Measurements from ENCODE around the gene PLA2G2E.

DNA sequence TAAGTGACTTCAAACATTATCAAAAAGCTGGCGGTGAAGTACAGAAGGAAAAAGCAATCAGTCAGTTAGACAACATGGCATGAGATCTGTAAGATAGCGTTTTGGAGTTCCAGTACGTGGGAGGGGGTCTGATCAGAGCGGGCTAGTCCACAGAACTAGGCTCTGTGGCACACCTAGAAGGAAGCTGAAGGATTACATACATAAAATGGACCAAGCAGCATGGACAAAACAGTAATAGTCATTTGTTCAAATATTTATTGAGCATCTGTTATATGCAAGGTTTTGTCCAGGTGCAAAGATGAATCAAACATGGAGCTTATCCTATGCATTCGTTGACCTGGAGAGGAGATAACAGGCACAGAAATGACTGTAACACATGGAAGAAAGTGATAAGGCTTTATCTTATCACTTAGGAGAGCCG is 22.9 kb upstream of the PLA2G2E start:
- TF ChIP-seq, protein P1, sequence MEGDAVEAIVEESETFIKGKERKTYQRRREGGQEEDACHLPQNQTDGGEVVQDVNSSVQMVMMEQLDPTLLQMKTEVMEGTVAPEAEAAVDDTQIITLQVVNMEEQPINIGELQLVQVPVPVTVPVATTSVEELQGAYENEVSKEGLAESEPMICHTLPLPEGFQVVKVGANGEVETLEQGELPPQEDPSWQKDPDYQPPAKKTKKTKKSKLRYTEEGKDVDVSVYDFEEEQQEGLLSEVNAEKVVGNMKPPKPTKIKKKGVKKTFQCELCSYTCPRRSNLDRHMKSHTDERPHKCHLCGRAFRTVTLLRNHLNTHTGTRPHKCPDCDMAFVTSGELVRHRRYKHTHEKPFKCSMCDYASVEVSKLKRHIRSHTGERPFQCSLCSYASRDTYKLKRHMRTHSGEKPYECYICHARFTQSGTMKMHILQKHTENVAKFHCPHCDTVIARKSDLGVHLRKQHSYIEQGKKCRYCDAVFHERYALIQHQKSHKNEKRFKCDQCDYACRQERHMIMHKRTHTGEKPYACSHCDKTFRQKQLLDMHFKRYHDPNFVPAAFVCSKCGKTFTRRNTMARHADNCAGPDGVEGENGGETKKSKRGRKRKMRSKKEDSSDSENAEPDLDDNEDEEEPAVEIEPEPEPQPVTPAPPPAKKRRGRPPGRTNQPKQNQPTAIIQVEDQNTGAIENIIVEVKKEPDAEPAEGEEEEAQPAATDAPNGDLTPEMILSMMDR (IDR thresholded peaks at IDR 0.05), result no peak
- no peak for TF ChIP-seq POLR2A (IDR thresholded peaks at IDR 0.05)

Measured in Peyer's patch (tissue), 4 donors.